Articular chondrocyte of knee joint (primary cell): Measurements from ENCODE around the gene DPF3. TPM values are rescaled to one million over a fixed set of nuclear protein-coding genes. Genes with fewer than 3 reads are reported as not detected.

Experiments
- small RNA-seq: library from RNA; depleted of rRNA; stranded (forward); fragments of <200 nt; gene quantifications from one replicate; pipeline ENCODE3, GENCODE V24; 2012
- total RNA-seq: library from RNA; depleted of rRNA; stranded (reverse); fragments of >200 nt; gene quantifications from 2 replicates; pipeline ENCODE4 v1.2.3, GENCODE V29; 2012

The DPF3 gene
- 0.22 and 1.6 TPM in 2 replicates for total RNA-seq

GRCh38 chr14:72893636-72894322 is at the start of gene DPF3:
TSS of gene DPF3 (minus strand) at chr14:72894101. CDS start at chr14:72894088, 13 bp downstream.

GRCh38 chr14:72926292-72927028 is 32.6 kb upstream of the DPF3 start, which contains the start of gene DCAF4:
TSS of gene DCAF4 (plus strand) at chr14:72926464. CDS start at chr14:72937979, 11,515 bp downstream.

Small RNAs within 50 kb of the gene (small RNA-seq; reads per million reads assigned to genes)
- gene RF00019 = not detected

Other genes starting within 250 kb of the DPF3 start
- 11.9 and 18.9 TPM in 2 replicates for gene DCAF4, start 32.4 kb upstream of the DPF3 start, total RNA-seq
- 28.7 and 30.5 TPM in 2 replicates for gene ZFYVE1, start 133.0 kb upstream of the DPF3 start, total RNA-seq
- 53.1 and 57.1 TPM in 2 replicates for gene RBM25, start 164.4 kb upstream of the DPF3 start, total RNA-seq
- 68.7 and 71.9 TPM in 2 replicates for gene PSEN1, start 242.4 kb upstream of the DPF3 start, total RNA-seq